ENCODE data around the gene CCR8. TPM values are rescaled to one million over a fixed set of nuclear protein-coding genes. Genes with fewer than 3 reads are reported as not detected.

The CCR8 gene
- total RNA-seq, 1 experiment from 2014 or later = not detected

- ChIA-PET CTCF (no interaction called here), POLR2A (no interaction called here), RAD21 (ENCODE audit: low non-redundant PET in 1 of 2, low total read pairs in 2 of 2, uncharacterized antibody in 2 of 2, unreplicated experiment in 2 of 2) (no interaction called here)
- Histone ChIP-seq H3K4me2 (ENCODE audit: low read length) (no peak overlapping the region), H2AFZ (ENCODE audit: low read depth, low read length, poor library complexity, severe bottlenecking) (no peak overlapping the region), H3K4me3 (replicated peaks in 1 of 2; ENCODE audit: low read depth in 1 of 2, low read length in 2 of 2) (no peak overlapping the region), H3K27ac (ENCODE audit: low read depth, low read length) (no peak overlapping the region), H4K20me1 (ENCODE audit: insufficient read depth) (no peaks in the 10 kb centered on the region), H3K4me1 (ENCODE audit: control insufficient read depth in 1 of 2, insufficient read depth in 2 of 2, low read length in 2 of 2) (no peaks in the 10 kb centered on the region), H3K79me2 (ENCODE audit: insufficient read depth, low read length) (no peaks in the 10 kb centered on the region), H3K9me3 (ENCODE audit: control insufficient read depth in 1 of 2, insufficient read depth in 1 of 2, low read depth in 1 of 2, low read length in 2 of 2) (no peaks in the 10 kb centered on the region), H3K9me2 (ENCODE audit: insufficient read depth) (no peaks in the 10 kb centered on the region), H3K27me3 (ENCODE audit: insufficient read depth, low read length) (peaks cover 37% of the 10 kb centered on the region), H3K36me3 (ENCODE audit: control insufficient read depth in 1 of 2, insufficient read depth in 2 of 2, low read length in 2 of 2) (no peaks in the 10 kb centered on the region), H3K9ac (ENCODE audit: low read length) (no peak overlapping the region)
- intact Hi-C loops (cut with micrococcal nuclease) = no loop called here
- no peak for ATAC-seq
- no TSS peak for BruUV-seq (replicated peaks)
- no peak for DNase-seq (ENCODE audit: low read depth, low spot score)
- TF ChIP-seq MAX (IDR thresholded peaks at IDR 0.05) = no peak
- no peak for TF ChIP-seq ELF1 (IDR thresholded peaks at IDR 0.05; ENCODE audit: borderline replicate concordance, low read depth)
- no peak for TF ChIP-seq SRF (IDR thresholded peaks at IDR 0.05; ENCODE audit: low read depth)
- no peak for TF ChIP-seq FOSL1 (IDR thresholded peaks at IDR 0.05; ENCODE audit: low read depth)
- no peak for TF ChIP-seq ZNF274 (IDR thresholded peaks at IDR 0.05; ENCODE audit: low read depth, low read length)
- no peak for TF ChIP-seq YY1 (IDR thresholded peaks at IDR 0.05; ENCODE audit: extremely low read depth, insufficient replicate concordance, low read depth, low read length)
- TF ChIP-seq EZH2 (IDR thresholded peaks at IDR 0.05) = no peak
- TF ChIP-seq POLR2AphosphoS5 (IDR thresholded peaks at IDR 0.05; ENCODE audit: low read depth, low read length) = no peak
- TF ChIP-seq SIN3A (IDR thresholded peaks at IDR 0.05; ENCODE audit: low read depth) = no peak
- no peak for TF ChIP-seq SP1 (IDR thresholded peaks at IDR 0.05; ENCODE audit: low read depth)
- TF ChIP-seq CEBPB (IDR thresholded peaks at IDR 0.05; ENCODE audit: low read depth) = no peak
- TF ChIP-seq EGR1 (IDR thresholded peaks at IDR 0.05; ENCODE audit: low read depth) = no peak
- TF ChIP-seq POLR2A (IDR thresholded peaks at IDR 0.05; ENCODE audit: borderline replicate concordance, extremely low read depth, insufficient read depth, insufficient read length) = no peak
- no peak for TF ChIP-seq RAD21 (IDR thresholded peaks at IDR 0.05; ENCODE audit: low read depth)
- TF ChIP-seq, protein P1, sequence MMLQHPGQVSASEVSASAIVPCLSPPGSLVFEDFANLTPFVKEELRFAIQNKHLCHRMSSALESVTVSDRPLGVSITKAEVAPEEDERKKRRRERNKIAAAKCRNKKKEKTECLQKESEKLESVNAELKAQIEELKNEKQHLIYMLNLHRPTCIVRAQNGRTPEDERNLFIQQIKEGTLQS (IDR thresholded peaks at IDR 0.05) = no peak
- TF ChIP-seq REST (IDR thresholded peaks at IDR 0.05; ENCODE audit: low read depth) = no peak
- TF ChIP-seq CTCF (IDR thresholded peaks at IDR 0.05 in 2 of 3, conservative IDR thresholded peaks at IDR 0.05 in 1 of 3; ENCODE audit: borderline replicate concordance in 1 of 3, insufficient read depth in 1 of 3, low read depth in 2 of 3, low read length in 2 of 3) = no peak
- no peak for TF ChIP-seq EZH2phosphoT487 (IDR thresholded peaks at IDR 0.05; ENCODE audit: borderline replicate concordance)
- TF ChIP-seq ZFX (IDR thresholded peaks at IDR 0.05) = no peak
These were observed 31.9 kb downstream of the CCR8 start for GRCh38 chr3:39361252-39361927.
